C4-2B (cell line): Measurements from ENCODE around the gene YIF1A.

ENCODE experiments used
- CTCF ChIP-seq: fragments of 450-650 bp; conservative IDR thresholded peaks from 2 replicates; pipeline ENCODE4 v1.5.1; 2017; ENCODE audit warnings: mild to moderate bottlenecking
- ZFX ChIP-seq: fragments of 450-650 bp; IDR thresholded peaks from 2 replicates; pipeline ENCODE4 v1.6.1; 2017

GRCh38 chr11:66281776-66282467 is 7.0 kb downstream of the YIF1A start:
- no peak for TF ChIP-seq CTCF
- TF ChIP-seq ZFX, result no peak
